Fibroblast of pulmonary artery (primary cell): ENCODE measurements around the gene DNAL4.

ENCODE experiments used
- DNase-seq: peaks from one replicate; pipeline ENCODE4 v3.0.0-alpha.2; 2010; ENCODE audit warnings: low read depth
- H3K4me3 ChIP-seq: replicated peaks from 2 replicates; pipeline ENCODE4 v1.5.1; 2011; ENCODE audit warnings: low read depth, mild to moderate bottlenecking, control low read depth, low read length, moderate library complexity
- TF ChIP-seq, protein P1 (sequence below): IDR thresholded peaks from 2 replicates; pipeline ENCODE4 v1.5.1; 2011; ENCODE audit warnings: mild to moderate bottlenecking, control low read depth, low read length, inconsistent platforms; ENCODE audit errors: missing control alignments

DNAL4 gene

DNA sequence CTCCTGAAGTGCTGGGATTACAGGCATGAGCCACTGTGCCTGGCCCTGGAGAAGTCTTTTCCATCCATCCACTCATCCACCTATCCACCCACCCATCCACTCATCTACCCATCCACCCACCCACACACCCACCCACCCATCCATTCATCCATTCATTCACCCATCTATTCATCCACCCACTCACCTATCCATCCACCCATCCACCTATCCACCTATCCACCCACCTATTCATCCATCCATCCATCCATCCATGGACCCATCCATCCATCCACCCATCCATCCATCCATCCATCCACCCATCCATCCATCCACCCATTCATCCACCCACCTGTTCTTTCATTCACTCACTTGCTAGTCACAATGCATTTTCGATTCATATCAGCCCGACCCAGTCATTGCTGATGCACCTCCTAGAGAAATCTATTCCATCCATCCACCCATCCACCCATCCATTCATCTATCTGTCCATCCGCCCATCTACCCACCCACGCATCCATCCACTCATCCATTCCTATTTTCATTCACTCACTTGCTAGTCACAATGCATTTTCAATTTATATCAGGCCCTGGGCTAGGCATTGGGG, 20.5 kb downstream of the DNAL4 start:
- no peak for DNase-seq
- TF ChIP-seq, protein P1, sequence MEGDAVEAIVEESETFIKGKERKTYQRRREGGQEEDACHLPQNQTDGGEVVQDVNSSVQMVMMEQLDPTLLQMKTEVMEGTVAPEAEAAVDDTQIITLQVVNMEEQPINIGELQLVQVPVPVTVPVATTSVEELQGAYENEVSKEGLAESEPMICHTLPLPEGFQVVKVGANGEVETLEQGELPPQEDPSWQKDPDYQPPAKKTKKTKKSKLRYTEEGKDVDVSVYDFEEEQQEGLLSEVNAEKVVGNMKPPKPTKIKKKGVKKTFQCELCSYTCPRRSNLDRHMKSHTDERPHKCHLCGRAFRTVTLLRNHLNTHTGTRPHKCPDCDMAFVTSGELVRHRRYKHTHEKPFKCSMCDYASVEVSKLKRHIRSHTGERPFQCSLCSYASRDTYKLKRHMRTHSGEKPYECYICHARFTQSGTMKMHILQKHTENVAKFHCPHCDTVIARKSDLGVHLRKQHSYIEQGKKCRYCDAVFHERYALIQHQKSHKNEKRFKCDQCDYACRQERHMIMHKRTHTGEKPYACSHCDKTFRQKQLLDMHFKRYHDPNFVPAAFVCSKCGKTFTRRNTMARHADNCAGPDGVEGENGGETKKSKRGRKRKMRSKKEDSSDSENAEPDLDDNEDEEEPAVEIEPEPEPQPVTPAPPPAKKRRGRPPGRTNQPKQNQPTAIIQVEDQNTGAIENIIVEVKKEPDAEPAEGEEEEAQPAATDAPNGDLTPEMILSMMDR = no peak
- no peak overlapping the region for H3K4me3 ChIP-seq

DNA sequence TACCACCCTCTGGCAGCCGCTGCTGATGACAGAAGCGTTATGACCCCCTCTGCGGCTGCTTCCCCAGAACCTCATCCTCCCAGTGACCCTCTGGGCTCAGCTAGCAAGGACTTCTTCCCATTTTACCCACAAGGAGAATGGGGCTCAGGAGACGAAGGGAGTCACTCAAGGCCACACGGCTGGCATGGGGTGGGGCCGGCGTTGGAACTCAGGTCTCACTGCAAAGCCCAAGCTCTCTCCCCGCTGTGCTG, 21.4 kb downstream of the DNAL4 start:
- TF ChIP-seq, protein P1 = no peak
- DNase-seq = no peak

DNA sequence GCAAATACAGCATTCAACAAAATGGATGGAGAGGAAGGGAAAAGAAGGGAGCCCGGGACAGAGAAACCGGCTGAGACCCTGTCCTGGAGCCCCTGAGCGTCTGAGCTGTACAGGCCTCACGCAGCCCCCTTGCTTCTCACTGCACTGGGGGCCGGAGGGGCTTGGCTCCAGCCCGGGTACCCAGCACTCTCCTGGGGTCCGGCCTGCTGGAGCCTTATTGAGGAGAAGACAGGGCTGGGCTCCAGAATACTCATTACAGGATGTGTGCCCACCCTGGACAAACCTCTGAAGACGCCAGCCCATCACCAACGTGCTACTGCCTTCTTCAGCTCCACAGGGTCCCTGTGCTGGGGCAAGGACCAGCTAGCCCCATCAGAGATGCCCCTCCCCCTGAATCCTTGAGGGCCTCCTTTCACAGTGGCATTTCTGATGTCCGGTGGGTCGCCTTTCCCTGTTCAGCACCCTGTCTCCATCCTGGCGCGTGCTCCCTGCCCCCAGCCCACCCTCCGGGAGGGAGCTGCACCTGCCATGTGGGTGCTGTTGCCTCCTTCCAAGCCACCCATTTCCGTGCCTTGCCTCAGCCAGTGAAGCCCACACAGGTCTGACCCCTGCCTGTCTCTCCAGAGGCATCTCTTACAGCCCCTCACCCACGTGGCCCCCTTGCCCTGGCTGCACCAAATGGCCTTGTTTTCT, 23.5 kb downstream of the DNAL4 start:
- H3K4me3 ChIP-seq = no peak overlapping the region
- TF ChIP-seq, protein P1 = no peak
- no peak for DNase-seq

More for the DNA sequence above, 21.4 kb downstream of the DNAL4 start:
- H3K4me3 ChIP-seq = no peak overlapping the region

DNA sequence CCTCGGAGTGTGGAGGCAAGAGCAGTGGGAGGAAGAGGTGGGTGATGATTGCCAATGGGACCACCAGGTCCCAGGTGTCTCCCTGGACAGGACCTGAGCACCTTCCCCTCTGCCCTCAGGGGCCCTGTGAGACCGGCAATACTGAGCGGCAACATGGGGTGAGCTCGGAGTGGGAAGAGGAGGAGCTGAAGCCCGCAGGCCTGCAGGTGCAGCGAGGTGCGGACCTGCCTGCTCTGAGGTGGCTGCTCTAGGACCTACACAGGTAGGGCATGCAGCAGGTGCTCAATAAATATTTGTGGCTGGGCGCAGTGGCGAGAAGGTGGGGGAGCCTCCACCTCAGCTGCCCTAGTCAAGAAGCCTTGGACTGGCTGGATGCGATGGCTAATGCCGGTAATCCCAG, 25.9 kb downstream of the DNAL4 start:
- DNase-seq = no peak
- TF ChIP-seq, protein P1 = no peak
- H3K4me3 ChIP-seq = no peak overlapping the region

DNA sequence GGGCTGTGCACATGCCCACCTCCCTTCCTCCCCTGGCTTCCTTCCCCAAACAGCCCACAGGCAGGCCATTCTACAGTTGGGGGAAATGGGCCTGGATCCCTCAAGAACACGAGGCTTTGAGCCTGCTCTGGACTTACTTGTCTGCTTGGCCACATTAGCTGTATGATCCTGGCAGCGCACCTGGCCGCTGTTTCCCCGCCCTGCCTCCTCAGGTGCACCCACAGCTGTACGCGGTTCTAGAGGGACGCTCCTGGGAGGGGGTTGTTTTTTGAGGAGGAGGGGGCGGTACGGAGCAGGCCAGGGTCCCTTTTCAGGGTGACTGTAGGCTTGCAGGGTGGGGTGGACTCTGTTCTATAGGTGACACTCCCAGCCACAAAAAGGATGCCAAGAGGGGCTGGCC, 26.6 kb downstream of the DNAL4 start:
- TF ChIP-seq, protein P1 = no peak
- no peak for DNase-seq
- H3K4me3 ChIP-seq = no peak overlapping the region

DNA sequence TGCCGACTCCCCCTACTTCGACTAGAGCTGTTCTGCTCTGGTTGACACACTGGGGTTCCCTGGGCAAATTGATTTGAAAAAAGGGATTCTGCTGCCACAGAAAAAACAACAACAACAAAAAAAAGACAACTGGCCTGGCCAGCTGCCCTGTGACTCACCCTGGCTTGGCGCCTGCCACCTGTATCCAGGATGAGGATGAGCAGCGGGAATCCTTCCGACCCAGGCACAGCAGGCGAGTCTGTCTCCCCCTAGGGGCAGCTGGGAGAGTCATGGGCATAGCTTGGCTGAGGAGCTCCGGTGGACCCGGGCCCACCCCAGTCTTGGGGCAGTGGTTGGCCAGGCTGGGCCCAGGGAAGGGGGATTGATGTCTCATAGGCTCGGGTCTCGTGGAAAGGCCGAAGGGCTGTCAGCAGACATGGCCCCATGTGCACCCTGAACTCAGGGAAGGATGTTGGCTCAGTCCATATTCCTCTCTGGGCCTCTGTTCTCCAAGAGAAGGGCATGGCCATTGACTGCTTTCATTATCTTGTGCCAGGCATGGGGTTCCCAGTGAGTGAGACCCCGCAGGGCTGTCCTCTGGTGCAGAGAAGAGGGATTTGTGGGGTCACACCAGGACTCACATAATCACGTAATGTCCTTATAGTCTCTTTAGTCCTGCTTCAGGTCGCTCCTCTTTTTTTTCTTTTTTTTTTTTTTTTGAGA, 27.7 kb downstream of the DNAL4 start:
- DNase-seq = peak; percentile 68

More for the DNA sequence above, 27.7 kb downstream of the DNAL4 start:
- no peak overlapping the region for H3K4me3 ChIP-seq
- TF ChIP-seq, protein P1 = peak; percentile 96
